BE2C (cell line): Measurements from ENCODE around the gene PCBP1.
"Not testable (repeated sequence)": the region's sequence is repeated elsewhere in the genome, so short reads cannot be mapped to it uniquely, and the experiment has no call there.

ENCODE experiments used
- DNase-seq: peaks from one replicate; pipeline ENCODE4 v3.0.0-alpha.2; 2020
- H3K27me3 ChIP-seq: fragments of 250-450 bp; sonication (Bioruptor Pico); 2 replicates; pipeline ENCODE4 v1.5.1; 2020; ENCODE audit warnings: mild to moderate bottlenecking
- H3K36me3 ChIP-seq: fragments of 250-450 bp; sonication (Bioruptor Pico); 2 replicates; pipeline ENCODE4 v1.5.1; 2020; ENCODE audit warnings: mild to moderate bottlenecking
- H3K4me1 ChIP-seq: fragments of 250-450 bp; sonication (Bioruptor Pico); 2 replicates; pipeline ENCODE4 v1.5.1; 2020
- H3K4me3 ChIP-seq: 2 replicates; pipeline ENCODE4 v1.5.1; 2011; ENCODE audit warnings: low read depth, low read length
- H3K9me3 ChIP-seq: fragments of 250-450 bp; sonication (Bioruptor Pico); 2 replicates; pipeline ENCODE4 v1.5.1; 2020
- CTCF ChIP-seq: IDR thresholded peaks from 2 replicates; pipeline ENCODE4 v1.5.1; 2012; ENCODE audit warnings: mild to moderate bottlenecking, low read depth, low read length

The PCBP1 gene

GRCh38 chr2:70099270-70099669, 12.0 kb downstream of the PCBP1 start:
- Histone ChIP-seq H3K27me3 (no peaks in the 10 kb centered on the region), H3K9me3 (no peaks in the 10 kb centered on the region), H3K4me1 (no peaks in the 10 kb centered on the region), H3K36me3 (no peaks in the 10 kb centered on the region), H3K4me3 (no peak overlapping the region)
- no peak for TF ChIP-seq CTCF
- DNase-seq: no peak

GRCh38 chr2:70101174-70101573, 13.9 kb downstream of the PCBP1 start:
- no peak for TF ChIP-seq CTCF

DNA sequence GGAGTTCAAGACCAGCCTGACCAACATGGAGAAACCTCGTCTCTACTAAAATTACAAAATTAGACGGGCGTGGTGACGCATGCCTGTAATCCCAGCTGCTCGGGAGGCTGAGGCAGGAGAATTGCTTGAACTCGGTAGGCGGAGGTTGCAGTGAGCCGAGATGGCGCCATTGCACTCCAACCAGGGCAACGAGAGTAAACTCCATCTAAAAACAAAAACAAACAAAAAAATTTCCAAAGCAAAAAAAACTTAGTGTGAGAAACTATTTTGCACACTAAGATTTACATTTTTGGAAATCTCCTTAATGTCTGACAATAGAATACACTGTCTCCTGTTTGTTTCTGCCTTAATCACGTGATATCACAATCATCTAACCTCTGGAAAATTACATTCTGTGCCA, 14.4 kb downstream of the PCBP1 start:
- H3K4me3 ChIP-seq, H3K36me3 ChIP-seq, H3K9me3 ChIP-seq, H3K4me1 ChIP-seq, DNase-seq, H3K27me3 ChIP-seq: not testable (repeated sequence)

More at GRCh38 chr2:70101174-70101573, 13.9 kb downstream of the PCBP1 start:
- no peaks in the 10 kb centered on the region for H3K4me1 ChIP-seq
- H3K9me3 ChIP-seq: no peaks in the 10 kb centered on the region
- DNase-seq: no peak
- no peak overlapping the region for H3K4me3 ChIP-seq
- no peaks in the 10 kb centered on the region for H3K36me3 ChIP-seq
- H3K27me3 ChIP-seq: no peaks in the 10 kb centered on the region

DNA sequence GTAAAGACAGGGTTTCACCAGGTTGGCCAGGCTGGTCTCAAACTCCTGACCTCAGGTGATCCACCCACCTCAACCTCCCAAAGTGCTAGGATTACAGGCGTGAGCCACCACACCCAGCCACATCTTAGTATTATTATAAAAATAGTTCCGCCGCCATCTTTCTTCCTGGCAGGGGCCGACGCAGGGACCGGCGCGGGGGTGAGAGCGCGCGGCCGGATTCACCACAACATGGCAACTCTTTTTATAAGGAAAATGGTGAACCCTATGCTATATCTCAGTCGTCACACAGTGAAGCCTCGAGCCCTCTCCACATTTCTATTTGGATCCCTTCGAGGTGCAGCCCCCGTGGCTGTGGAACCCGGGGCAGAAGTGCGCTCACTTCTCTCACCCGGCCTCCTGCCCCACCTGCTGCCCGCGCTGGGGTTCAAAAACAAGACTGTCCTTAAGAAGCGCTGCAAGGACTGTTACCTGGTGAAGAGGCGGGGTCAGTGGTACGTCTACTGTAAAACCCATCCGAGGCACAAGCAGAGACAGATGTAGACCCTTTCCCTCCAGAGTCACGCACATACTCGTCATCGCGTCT, 15.1 kb downstream of the PCBP1 start:
- not testable (repeated sequence) for H3K4me1 ChIP-seq, H3K9me3 ChIP-seq, H3K36me3 ChIP-seq, H3K4me3 ChIP-seq, H3K27me3 ChIP-seq, DNase-seq

DNA sequence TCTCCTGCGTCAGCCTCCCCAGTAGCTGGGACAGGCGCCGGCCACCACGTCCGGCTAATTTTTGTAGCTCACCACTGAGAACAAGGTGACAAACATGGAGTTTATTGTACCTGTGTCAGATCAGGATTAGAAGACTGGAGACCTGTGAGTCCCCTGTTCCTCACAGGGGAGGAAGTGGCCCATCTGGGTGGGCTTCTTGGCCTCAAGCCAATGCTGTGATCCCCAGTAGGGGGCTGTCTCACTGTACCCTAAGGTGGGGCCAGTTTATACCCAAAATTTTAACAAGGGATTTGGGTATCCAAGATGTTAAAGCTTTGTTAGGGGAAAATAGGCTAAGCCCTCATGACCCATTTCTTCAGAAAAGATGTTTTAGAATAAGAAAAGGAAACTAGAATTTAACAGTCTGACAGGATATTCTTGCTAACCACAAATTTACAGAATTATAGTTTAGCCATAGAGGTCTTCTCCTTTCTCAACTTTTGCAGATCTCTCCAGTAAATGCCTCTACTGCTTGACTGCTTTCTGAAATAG, 16.3 kb downstream of the PCBP1 start:
- no peak overlapping the region for H3K4me3 ChIP-seq

DNA sequence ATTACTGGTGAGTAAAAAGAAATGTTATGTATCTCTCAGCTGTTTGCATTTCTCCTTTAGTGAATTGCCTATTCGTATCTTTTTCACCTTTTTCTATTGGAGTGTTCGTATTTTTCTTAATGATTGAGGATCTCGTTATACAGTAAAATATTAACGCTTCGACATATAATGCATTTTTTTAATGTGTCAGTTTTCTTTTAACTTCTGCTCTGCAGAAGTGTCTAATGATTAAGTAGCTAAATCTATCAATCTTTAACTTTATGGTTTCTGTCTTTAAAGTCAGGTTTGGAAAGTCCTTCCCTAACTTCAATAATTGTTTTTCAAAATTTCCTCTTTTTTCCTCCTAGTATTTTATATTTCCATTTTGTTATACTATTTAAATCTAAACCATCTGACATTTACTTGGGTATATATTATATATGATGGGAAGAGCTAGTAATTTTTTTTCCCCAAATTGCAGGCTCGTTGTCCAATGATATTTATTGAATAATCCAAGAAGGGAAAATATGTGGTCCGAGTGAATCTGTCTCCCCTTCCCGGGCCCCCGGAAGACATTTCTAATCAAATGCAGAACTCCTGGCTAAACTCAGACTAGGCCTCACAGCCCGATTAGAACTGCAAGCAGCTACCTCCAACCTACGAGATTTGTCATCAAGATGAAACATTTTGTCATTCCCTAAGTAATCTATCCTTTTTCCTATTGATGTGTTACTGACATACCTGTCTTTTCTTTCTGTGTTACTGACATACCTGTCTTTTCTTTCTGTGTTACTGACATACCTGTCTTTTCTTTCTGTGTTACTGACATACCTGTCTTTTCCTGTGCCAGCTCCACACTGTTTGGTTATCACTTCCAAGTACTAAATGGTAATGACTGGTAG, 17.2 kb downstream of the PCBP1 start:
- no peak for DNase-seq
- 0 out of 2 replicates have a peak, but pooled peaks cover 3% of the 10 kb centered on the region for H3K4me1 ChIP-seq
- no peak for TF ChIP-seq CTCF

More for the DNA sequence above, 16.3 kb downstream of the PCBP1 start:
- Histone ChIP-seq H3K36me3 (no peaks in the 10 kb centered on the region), H3K9me3 (no peaks in the 10 kb centered on the region), H3K4me1 (no peaks in the 10 kb centered on the region), H3K27me3 (no peaks in the 10 kb centered on the region)
- no peak for TF ChIP-seq CTCF
- DNase-seq: no peak

DNA sequence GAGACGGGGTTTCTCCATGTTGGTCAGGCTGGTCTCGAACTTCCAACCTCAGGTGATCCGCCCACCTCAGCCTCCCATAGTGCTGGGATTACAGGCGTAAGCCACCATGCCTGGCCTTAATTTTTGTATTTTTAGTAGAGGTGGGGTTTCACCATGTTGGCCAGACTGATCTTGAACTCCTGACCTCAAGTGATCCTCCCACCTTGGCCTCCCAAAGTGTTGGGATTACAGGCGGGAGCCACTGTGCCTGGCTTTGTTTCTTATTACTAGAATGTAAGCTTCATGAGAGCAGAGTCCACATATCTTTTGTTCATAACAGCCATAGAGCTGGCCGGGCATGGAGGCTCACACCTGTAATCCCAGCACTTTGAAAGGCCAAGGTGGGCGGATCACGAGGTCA, 18.9 kb downstream of the PCBP1 start:
- not testable (repeated sequence) for H3K36me3 ChIP-seq, H3K9me3 ChIP-seq, H3K27me3 ChIP-seq, H3K4me3 ChIP-seq, H3K4me1 ChIP-seq, DNase-seq

More for the DNA sequence above, 17.2 kb downstream of the PCBP1 start:
- Histone ChIP-seq H3K4me3 (no peak overlapping the region), H3K27me3 (no peaks in the 10 kb centered on the region), H3K9me3 (no peaks in the 10 kb centered on the region), H3K36me3 (no peaks in the 10 kb centered on the region)

GRCh38 chr2:70110397-70110796, 23.1 kb downstream of the PCBP1 start:
- H3K4me1 ChIP-seq, H3K9me3 ChIP-seq: not testable (repeated sequence)

More at GRCh38 chr2:70110397-70110796, 23.1 kb downstream of the PCBP1 start:
- not testable (repeated sequence) for H3K4me3 ChIP-seq, H3K27me3 ChIP-seq, H3K36me3 ChIP-seq, DNase-seq
